CD4-positive, alpha-beta memory T cell (primary cell): ENCODE measurements around the gene STAP2. TPM values are rescaled to one million over a fixed set of nuclear protein-coding genes. Genes with fewer than 3 reads are reported as not detected.

Experiments used
- CTCF ChIA-PET: fragments of 350-600 bp; sonication (Branson Sonifier 250); formaldehyde crosslinking; loops from one replicate; lab custom pipeline; 2021; ENCODE audit warnings: inconsistent platforms; ENCODE audit not compliant: partially characterized antibody; lab: Charles Lee
- POLR2A ChIA-PET: fragments of 350-600 bp; sonication (Branson Sonifier 250); formaldehyde crosslinking; loops from one replicate; lab custom pipeline; 2021; ENCODE audit not compliant: partially characterized antibody; lab: Charles Lee
- DNase-seq, 5 donors: peaks; one replicate each; pipeline versions ENCODE4 v3.0.0 to v3.0.0-alpha.2; 2020 to 2022; ENCODE audit warnings: mixed read lengths in 1 of 5
- H3K27ac ChIP-seq: one replicate; pipeline ENCODE4 v1.7.0; 2013; ENCODE audit warnings: low read depth, low read length
- H3K27me3 ChIP-seq: 2 replicates; pipeline ENCODE4 v1.7.0; 2013; ENCODE audit warnings: mild to moderate bottlenecking, low read length, moderate library complexity; ENCODE audit not compliant: insufficient read depth
- H3K36me3 ChIP-seq: 2 replicates; pipeline ENCODE4 v1.7.0; 2013; ENCODE audit warnings: mild to moderate bottlenecking, low read length, moderate library complexity; ENCODE audit not compliant: insufficient read depth
- H3K4me1 ChIP-seq: 2 replicates; pipeline ENCODE4 v1.7.0; 2013; ENCODE audit warnings: mild to moderate bottlenecking, low read length, moderate library complexity; ENCODE audit not compliant: insufficient read depth
- H3K4me3 ChIP-seq, 2 donors: one replicate each; pipeline ENCODE4 v1.7.0; 2013; ENCODE audit warnings: low read length in 2 of 2, mild to moderate bottlenecking in 1 of 2
- H3K9me3 ChIP-seq, 2 donors: one replicate each; pipeline ENCODE4 v1.7.0; 2013; ENCODE audit warnings: low read length in 2 of 2, control low read depth in 1 of 2; ENCODE audit not compliant: control insufficient read depth in 1 of 2
- H3K27ac Mint-ChIP-seq, 7 donors: one replicate each; pipeline ENCODE4 v1.8.0; 2020 to 2021; ENCODE audit warnings: mixed read lengths in 7 of 7, mild to moderate bottlenecking in 6 of 7, inconsistent platforms in 3 of 7, moderate library complexity in 3 of 7
- H3K27me3 Mint-ChIP-seq, 2 donors: one replicate each; pipeline ENCODE4 v1.8.0; 2020 to 2021; ENCODE audit warnings: mixed read lengths in 2 of 2
- H3K36me3 Mint-ChIP-seq, 2 donors: one replicate each; pipeline ENCODE4 v1.8.0; 2020 to 2021; ENCODE audit warnings: mixed read lengths in 2 of 2, inconsistent platforms in 1 of 2, mild to moderate bottlenecking in 1 of 2
- H3K4me1 Mint-ChIP-seq, 4 donors: one replicate each; pipeline ENCODE4 v1.8.0; 2020 to 2021; ENCODE audit warnings: mixed read lengths in 4 of 4, mild to moderate bottlenecking in 1 of 4
- H3K4me3 Mint-ChIP-seq, 8 donors: one replicate each; pipeline ENCODE4 v1.8.0; 2020 to 2021; ENCODE audit warnings: mixed read lengths in 8 of 8, mild to moderate bottlenecking in 7 of 8, moderate library complexity in 6 of 8, inconsistent platforms in 3 of 8
- H3K9me3 Mint-ChIP-seq, 8 donors: one replicate each; pipeline ENCODE4 v1.8.0; 2020 to 2021; ENCODE audit warnings: mixed read lengths in 8 of 8, mild to moderate bottlenecking in 5 of 8, inconsistent platforms in 3 of 8, moderate library complexity in 1 of 8
- intact Hi-C: fragments of 100-400 bp; cut with micrococcal nuclease; formaldehyde crosslinking; loops from one replicate; pipeline ENCODE4 v1.15.1; 2023
- polyA plus RNA-seq, 2 donors: library from polyadenylated mRNA; unstranded; fragments of 300-500 nt; fragmentation: Illumina TruSeq; gene quantifications; one replicate each; pipeline ENCODE4 v1.2.3, GENCODE V29; 2021
- total RNA-seq, 2 experiments: library from RNA; stranded (reverse); gene quantifications; one replicate each; pipeline ENCODE4 v1.2.3, GENCODE V29; 2021

Gene STAP2, protein sequence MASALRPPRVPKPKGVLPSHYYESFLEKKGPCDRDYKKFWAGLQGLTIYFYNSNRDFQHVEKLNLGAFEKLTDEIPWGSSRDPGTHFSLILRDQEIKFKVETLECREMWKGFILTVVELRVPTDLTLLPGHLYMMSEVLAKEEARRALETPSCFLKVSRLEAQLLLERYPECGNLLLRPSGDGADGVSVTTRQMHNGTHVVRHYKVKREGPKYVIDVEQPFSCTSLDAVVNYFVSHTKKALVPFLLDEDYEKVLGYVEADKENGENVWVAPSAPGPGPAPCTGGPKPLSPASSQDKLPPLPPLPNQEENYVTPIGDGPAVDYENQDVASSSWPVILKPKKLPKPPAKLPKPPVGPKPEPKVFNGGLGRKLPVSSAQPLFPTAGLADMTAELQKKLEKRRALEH
- total RNA-seq, result 1 to 10 TPM in 1 of 2 experiments, under 1 TPM in 1; 0.86 to 2.4 TPM
- polyA plus RNA-seq, result 1 to 10 TPM; 2.1 to 2.6 TPM

DNA sequence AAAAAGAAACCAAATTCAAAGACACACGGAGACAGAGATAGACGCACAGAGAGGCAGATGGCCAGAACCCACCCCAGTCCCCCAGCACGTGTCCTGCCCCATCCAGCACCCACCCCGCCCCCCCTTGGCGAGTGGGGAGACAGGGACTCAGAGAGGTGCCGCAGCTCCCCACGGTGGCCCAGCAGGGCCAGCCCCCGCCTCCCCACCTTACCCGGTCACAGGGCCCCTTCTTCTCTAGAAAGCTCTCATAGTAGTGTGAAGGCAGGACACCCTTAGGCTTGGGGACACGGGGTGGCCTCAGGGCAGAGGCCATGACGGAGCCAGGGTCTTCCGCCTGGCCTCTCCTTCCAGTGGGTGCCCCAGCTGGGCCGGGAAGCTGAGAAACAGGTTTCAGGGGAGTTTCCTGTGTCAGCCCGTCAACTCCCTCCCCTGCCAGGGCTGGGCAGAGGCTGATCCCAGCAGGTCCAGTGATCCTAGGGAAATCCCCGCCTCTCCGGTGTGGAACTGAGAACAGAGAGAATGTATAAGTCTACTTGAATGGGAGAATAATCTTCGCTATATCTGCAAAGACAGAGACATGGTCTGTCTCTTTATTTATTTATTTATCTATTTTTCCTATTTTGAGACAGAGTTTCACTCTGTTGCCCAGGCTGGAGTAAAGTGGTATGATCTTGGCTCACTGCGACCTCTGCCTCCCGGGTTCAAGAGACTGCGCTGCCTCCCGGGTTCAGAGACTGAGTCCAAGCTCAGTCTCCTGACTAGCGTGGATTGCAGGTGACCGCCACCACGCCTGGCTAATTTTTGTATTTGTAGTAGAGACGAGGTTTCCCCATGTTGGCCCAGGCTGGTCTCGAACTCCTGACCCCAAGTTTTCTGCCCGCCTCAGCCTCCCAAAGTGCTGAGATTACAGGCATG is at the start of gene STAP2:
Gene STAP2, minus strand, starts transcription at position 387 of the 915 bp plus-strand sequence. Its CDS starts 74 bp downstream, at position 313.
- H3K4me3 Mint-ChIP-seq, result peak within 1 kb of the TSS; percentile 82 to 98 (median 86)
- Histone ChIP-seq H3K36me3 (no peaks in the 10 kb centered on the region), H3K4me3 (peak within 1 kb of the TSS; percentile 52 to 66), H3K27ac (peak within 1 kb of the TSS; percentile 42), H3K27me3 (no peaks in the 10 kb centered on the region), H3K4me1 (peaks cover 19% of the 10 kb centered on the region), H3K9me3 (no peaks in the 10 kb centered on the region)
- H3K4me1 Mint-ChIP-seq, result peaks cover 16 to 34% (median 24%) of the 10 kb centered on the region in 4 donors
- no peaks in the 10 kb centered on the region for H3K27me3 Mint-ChIP-seq
- H3K36me3 Mint-ChIP-seq, result peaks cover 0 to 8% of the 10 kb centered on the region in 2 donors
- peak within 1 kb of the TSS; percentile 42 to 95 (median 82) for H3K27ac Mint-ChIP-seq
- intact Hi-C loops, result no loop called here
- peaks cover 0 to 3% (median 0%) of the 10 kb centered on the region in 8 donors for H3K9me3 Mint-ChIP-seq
- ChIA-PET POLR2A (interaction anchor here (1.4 kb wide), 1 partner anchor 62 kb away, joined by 3 read pairs; the partner anchor contains the start of gene SH3GL1), CTCF (interaction anchor here (2.2 to 4.5 kb wide), 2 partner anchors 14 to 72 kb away, joined by 9 to 18 read pairs; no protein-coding TSS in a partner anchor)
- DNase-seq, result no peak

DNA sequence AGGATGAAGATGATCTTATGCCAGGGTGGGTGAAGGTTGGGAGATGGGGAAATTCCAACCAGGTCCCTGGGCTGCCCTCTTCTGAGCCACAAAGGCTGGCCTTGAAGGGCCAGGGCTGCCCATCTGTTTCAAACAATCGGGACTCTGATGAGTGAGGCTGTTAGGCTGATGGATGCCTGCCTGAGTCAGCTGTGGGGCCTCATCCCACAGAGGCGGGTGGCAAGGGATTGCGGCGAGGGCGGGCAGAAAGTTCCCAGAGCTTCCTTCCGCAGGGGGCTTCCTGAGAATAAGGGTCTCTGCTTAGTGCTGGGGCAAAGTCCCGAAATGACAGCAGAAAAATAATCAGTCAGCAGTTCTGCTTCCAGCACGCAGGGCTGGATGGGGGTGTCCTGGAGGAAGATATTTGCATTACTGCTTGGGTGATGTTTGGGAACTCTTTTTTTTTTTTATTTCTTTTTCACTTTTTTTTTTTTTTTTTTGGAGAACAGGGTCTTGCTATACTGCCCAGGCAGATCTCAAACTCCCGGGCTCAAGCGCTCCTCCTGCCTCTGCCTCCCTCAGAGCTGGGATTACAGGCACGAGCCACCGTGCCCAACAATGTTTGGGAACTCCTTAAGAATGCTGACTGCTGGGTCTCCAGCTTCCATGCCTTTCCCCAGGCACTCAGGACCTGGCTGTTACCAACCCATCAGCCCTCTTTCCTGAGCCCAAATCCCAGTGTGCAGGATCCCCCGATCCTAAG is 47.6 kb upstream of the STAP2 start:
- H3K36me3 Mint-ChIP-seq, result peaks cover 5 to 21% of the 10 kb centered on the region in 2 donors
- Histone ChIP-seq H3K4me3 (no peak overlapping the region), H3K27me3 (no peaks in the 10 kb centered on the region), H3K27ac (no peak overlapping the region), H3K9me3 (no peaks in the 10 kb centered on the region), H3K36me3 (peaks cover 14% of the 10 kb centered on the region), H3K4me1 (peaks cover 18% of the 10 kb centered on the region)
- DNase-seq, result no peak
- H3K4me3 Mint-ChIP-seq, result no peak overlapping the region
- intact Hi-C loops, result no loop called here
- H3K27me3 Mint-ChIP-seq, result no peaks in the 10 kb centered on the region
- H3K9me3 Mint-ChIP-seq, result no peaks in the 10 kb centered on the region
- peak overlapping the region in 1 of 7 donors; percentile 75 for H3K27ac Mint-ChIP-seq
- ChIA-PET POLR2A (no interaction called here), CTCF (interaction anchor here (0.7 to 1.1 kb wide), 2 partner anchors 16 to 804 kb away, joined by 3 to 4 read pairs; no protein-coding TSS in a partner anchor)
- H3K4me1 Mint-ChIP-seq, result peaks cover 14 to 36% (median 20%) of the 10 kb centered on the region in 4 donors

DNA sequence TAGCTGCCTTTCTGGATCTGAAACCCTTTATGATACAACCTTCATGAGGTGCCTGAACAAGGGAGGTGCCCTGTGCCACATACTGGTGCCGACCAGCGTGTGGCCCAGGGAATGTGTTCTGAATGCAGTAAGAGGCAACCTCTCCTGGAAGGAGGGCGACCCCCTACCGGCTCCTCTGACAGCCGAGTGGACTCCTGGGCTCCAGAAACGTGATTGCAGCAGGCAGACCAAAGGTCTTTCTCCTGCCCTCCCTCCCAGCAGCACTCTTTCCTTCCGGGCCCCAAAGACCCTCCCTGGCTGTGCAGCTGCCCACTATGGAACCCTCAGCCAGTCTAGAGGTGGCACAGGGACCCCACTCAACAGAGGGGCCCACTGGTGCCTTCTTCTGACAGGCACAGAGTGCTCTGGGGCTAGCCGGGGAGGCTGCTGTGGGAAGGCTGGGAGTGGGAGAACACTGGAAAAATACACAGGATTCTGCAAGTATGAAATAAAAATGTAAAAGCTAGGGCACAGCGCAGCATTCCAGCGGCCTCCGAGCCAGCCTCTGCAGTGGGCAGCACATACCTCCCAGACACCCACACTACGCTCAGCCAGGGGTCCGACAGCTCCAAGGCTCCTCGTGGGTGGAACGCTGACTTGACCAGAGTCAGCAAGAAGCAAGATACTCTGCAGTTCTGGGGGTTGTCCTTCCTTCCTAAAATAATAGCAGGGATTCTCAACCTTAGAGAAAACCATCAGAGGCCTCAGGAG is 46.8 kb upstream of the STAP2 start:
- ChIA-PET POLR2A (no interaction called here), CTCF (interaction anchor here (0.9 to 1.3 kb wide), 3 partner anchors 15 to 33 kb away, joined by 3 to 4 read pairs (median 4); no protein-coding TSS in a partner anchor)
- intact Hi-C loops, result no loop called here
- Mint-ChIP-seq H3K36me3 (peaks cover 5 to 18% of the 10 kb centered on the region in 2 donors), H3K27ac (peak overlapping the region in 3 of 7 donors; percentile 36 to 79 (median 75)), H3K9me3 (no peaks in the 10 kb centered on the region), H3K4me1 (peaks cover 14 to 36% (median 21%) of the 10 kb centered on the region in 4 donors), H3K4me3 (no peak overlapping the region), H3K27me3 (no peaks in the 10 kb centered on the region)
- peaks cover 18% of the 10 kb centered on the region for H3K4me1 ChIP-seq
- DNase-seq, result no peak
- H3K27me3 ChIP-seq, result no peaks in the 10 kb centered on the region
- H3K27ac ChIP-seq, result no peak overlapping the region
- H3K9me3 ChIP-seq, result no peaks in the 10 kb centered on the region
- H3K4me3 ChIP-seq, result no peak overlapping the region
- peaks cover 14% of the 10 kb centered on the region for H3K36me3 ChIP-seq

DNA sequence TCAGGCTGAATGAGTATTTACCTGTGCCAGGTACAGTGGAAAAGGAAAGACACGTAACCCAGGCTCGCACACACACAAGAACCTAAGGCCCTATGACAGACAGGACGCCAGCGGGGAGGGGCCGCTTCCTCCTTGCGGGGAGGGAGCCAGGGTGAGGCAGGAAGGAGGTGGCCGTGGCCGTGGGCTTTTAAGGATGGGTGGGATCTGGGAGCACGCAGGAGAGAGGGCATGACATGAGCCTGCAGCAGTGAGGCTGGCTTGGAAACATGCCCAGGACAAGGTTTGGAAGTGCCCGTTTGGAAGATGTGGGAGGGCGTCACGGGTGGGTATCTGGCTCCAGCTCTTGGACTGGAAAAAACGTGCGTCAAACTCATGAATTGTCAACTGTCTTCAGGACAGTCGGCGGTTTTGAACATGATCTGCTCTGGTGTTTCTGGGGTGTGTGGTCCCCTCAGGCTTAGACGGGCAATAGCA is 41.7 kb upstream of the STAP2 start:
- Mint-ChIP-seq H3K27ac (peak overlapping the region; percentile 88 to 99 (median 98)), H3K36me3 (peaks cover 0 to 12% of the 10 kb centered on the region in 2 donors), H3K9me3 (no peaks in the 10 kb centered on the region), H3K4me3 (peak overlapping the region; percentile 76 to 92 (median 87)), H3K27me3 (no peaks in the 10 kb centered on the region), H3K4me1 (peaks cover 26 to 69% (median 44%) of the 10 kb centered on the region in 4 donors)
- Histone ChIP-seq H3K4me3 (peak overlapping the region in 1 of 2 donors; percentile 66), H3K27me3 (no peaks in the 10 kb centered on the region), H3K27ac (peak overlapping the region; percentile 78), H3K4me1 (peaks cover 61% of the 10 kb centered on the region), H3K36me3 (peaks cover 8% of the 10 kb centered on the region), H3K9me3 (no peaks in the 10 kb centered on the region)
- ChIA-PET POLR2A (interaction anchor here (0.9 to 2.4 kb wide), 5 partner anchors 10 to 91 kb away, joined by 3 to 22 read pairs (median 12); partner anchors contain the start of genes CHAF1A, MPND and SH3GL1), CTCF (interaction anchor here (0.8 to 2.8 kb wide), 4 partner anchors 9 to 113 kb away, joined by 3 to 15 read pairs (median 4); partner anchors contain the start of gene CHAF1A)
- intact Hi-C loops, result loop anchor here (1.0 kb wide), 3 partner anchors 11 to 28 kb away; partner anchors contain the start of gene SH3GL1
- DNase-seq, result peak; percentile 61 to 86 (median 71)

DNA sequence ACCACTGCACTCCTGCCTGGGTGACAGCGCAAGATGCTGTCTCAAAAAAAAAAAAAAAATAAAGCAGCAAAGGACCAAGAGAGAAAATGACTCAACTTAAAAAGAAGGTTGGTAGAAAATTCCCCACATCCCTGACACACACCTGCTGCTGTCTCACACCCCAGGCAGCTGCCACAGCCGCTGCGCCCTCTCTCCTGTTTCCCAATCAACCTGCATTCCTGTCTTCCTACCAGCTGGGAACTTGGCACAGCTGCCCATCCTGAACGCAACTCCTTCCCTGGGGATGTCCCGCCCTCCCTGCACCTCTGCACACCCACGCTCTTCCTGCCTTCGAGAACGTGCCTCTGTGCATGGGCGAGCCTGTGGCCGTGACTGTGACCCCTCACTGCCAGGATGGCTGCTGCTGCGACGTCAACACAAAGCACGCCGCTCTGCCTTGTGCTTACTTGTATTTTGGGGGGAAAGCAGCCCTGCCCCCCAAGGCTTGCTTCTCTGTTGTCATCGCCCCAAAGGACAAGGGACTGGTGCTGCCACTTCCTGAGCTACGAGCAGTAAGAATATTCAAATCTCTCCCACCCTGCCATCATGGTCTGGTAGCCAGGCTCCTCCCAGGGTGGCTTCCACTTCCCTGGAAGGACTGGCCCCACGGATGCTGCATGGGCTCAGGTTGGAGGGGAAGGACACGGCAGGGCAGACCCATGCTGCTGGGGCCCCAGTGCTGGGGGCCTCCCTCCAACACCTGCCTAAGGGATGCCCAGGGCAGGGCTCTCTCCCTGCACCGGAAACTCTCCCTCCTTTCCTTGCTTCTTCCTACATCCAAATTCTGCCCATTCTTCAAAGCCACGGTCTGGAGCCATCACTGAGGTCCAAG is 41.0 kb upstream of the STAP2 start:
- no peaks in the 10 kb centered on the region for H3K9me3 ChIP-seq
- H3K4me1 Mint-ChIP-seq, result peaks cover 26 to 69% (median 44%) of the 10 kb centered on the region in 4 donors
- intact Hi-C loops, result loop anchor here (1.0 kb wide), 3 partner anchors 10 to 27 kb away; partner anchors contain the start of gene SH3GL1
- CTCF ChIA-PET, result interaction anchor here (1.4 to 2.8 kb wide), 4 partner anchors 10 to 23 kb away, joined by 3 to 15 read pairs (median 4); partner anchors contain the start of genes CHAF1A and SH3GL1
- DNase-seq, result peak; percentile 10 to 52 (median 23)
- H3K4me1 ChIP-seq, result peaks cover 67% of the 10 kb centered on the region
- H3K4me3 Mint-ChIP-seq, result peak overlapping the region; percentile 76 to 92 (median 87)
- peak overlapping the region; percentile 88 to 99 (median 98) for H3K27ac Mint-ChIP-seq
- POLR2A ChIA-PET, result interaction anchor here (0.9 to 2.4 kb wide), 5 partner anchors 10 to 92 kb away, joined by 3 to 22 read pairs (median 12); partner anchors contain the start of genes CHAF1A, MPND and SH3GL1
- H3K27me3 ChIP-seq, result no peaks in the 10 kb centered on the region
- peak overlapping the region; percentile 78 for H3K27ac ChIP-seq
- peak overlapping the region; percentile 34 to 66 for H3K4me3 ChIP-seq
- H3K36me3 ChIP-seq, result peaks cover 8% of the 10 kb centered on the region
- H3K9me3 Mint-ChIP-seq, result no peaks in the 10 kb centered on the region
- no peaks in the 10 kb centered on the region for H3K27me3 Mint-ChIP-seq
- H3K36me3 Mint-ChIP-seq, result peaks cover 0 to 10% of the 10 kb centered on the region in 2 donors
